ENCODE measurements around the gene FAM83G.

Gene FAM83G

DNA sequence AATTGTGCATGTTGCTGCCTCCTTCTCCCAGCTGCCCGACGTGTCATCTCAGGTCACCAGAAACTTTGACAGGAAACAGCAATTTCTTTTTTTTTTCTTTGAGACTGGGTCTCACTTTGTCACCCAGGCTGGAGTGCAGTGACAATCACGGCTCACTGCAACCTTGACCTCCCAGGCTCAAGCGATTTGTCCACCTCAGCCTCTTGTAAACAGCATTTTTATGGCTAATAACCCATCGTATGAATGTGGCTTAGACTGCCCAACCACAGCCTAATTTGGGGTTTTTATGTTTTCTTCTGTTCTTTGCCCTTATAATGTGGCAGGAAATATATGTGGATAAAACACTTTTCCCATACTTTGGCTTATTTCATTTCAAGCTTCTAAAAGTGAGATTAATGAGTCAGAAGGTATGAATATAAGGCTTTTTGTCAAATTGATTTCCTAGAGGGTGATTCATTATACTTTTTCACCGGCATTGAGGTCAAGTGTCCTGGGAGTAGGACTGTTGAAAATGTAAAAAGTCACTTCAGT is 83.6 kb downstream of the FAM83G start:
- no peak for DNase-seq (ENCODE audit: low read depth)

DNA sequence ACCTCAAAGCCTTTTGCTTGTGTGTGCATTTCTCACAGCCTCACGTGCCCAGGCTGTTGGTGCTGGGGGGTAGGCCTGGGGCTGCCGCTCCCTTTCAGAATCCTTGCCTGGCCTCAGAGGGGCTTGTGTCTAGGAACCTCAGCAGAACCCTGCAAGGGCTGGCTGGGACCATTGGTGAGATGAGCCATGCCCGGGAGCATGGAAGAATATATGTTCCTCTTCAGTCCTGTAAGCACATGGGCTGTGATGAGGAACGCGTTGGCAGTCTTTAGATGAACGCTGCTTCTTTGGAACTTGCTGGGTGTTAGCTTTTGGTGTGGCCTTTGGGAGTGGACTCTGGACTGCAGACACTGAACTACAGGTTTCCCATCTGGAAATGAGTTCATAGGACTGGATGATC is 84.6 kb downstream of the FAM83G start:
- no peak for DNase-seq (ENCODE audit: low read depth)
